Activated T-helper 1 cell treated with anti-CD3 and anti-CD28 coated beads, Interleukin-2, amount 50 U/mL, for 16 hours (primary cell): ENCODE data around the gene PTCSC3.

ENCODE experiments used
- DNase-seq, 2 donors: peaks; one replicate each; pipeline ENCODE4 v3.0.0-alpha.2; 2020; ENCODE audit warnings: low read depth in 1 of 2, low spot score in 1 of 2

The PTCSC3 gene

DNA sequence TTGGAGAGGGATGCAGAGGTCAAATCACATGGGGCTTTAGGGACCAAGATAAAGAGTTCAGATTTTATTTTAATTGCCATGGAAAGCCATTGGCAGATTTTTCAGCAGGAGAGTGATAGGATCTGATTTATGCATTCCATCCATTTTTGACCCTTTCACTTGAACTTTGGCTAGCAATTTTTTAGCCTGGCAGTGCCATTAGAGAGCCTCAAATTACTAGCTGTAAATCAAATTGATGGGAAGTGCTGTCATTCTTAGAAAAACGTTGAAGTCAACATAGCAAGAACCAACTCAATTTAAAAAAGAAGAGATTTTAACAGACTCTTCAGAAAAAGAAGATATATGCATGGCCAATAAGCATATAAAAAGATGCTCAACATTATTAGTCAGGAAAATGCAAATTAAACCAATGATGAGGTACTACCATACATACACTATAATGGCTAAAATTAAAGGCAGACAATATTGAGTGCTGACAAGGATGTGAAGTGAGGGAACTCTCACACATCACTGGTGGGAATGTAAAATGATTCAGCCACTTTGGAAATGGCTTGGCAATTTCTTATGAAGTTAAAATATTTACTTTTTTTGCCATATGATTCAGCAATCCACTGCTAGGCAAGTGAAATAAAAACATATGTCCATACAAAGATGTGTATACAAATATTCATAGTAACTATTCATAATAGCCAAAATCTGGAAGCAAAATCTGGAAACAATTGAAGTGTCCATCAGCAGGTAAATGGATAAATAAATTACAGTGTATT is 89.7 kb downstream of the PTCSC3 start:
- DNase-seq = no peak

DNA sequence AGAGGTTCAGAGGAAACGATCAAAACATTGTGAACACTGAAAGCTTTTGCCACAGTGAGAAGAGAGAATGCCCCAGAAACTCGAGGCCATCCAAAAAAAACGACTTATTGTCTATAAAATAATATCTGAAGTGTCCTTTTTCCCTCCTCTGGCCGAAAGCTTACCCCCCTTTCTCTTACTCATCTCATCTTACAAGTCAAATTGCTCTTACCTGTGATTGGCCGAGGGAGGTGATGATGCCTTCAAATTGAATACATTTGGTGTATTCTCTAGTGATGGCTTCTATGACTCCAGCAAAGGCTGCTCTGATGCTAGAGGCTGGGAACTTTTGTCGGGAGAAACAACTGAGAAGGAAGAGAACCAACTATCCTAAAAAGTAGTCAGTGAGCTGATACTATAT is 90.7 kb downstream of the PTCSC3 start:
- no peak for DNase-seq
